Suprapubic skin (tissue), 4 donors: ENCODE measurements around the gene BANP.

ENCODE experiments used
- CTCF ChIP-seq, 2 donors: fragments of 200-600 bp in 1 of 2; fragments of 450-650 bp in 1 of 2; sonication (generic) in 1 of 2; IDR thresholded peaks; one replicate each; pipeline ENCODE4 v1.5.1; 2016 to 2019; ENCODE audit warnings: antibody characterized with exemption in 2 of 2, mild to moderate bottlenecking in 1 of 2, moderate library complexity in 1 of 2
- EP300 ChIP-seq: sonication (generic); formaldehyde crosslinking; IDR thresholded peaks from one replicate; pipeline ENCODE4 v1.6.1; 2017; ENCODE audit warnings: antibody characterized with exemption
- POLR2A ChIP-seq, 2 donors: fragments of 450-650 bp; IDR thresholded peaks; one replicate each; pipeline ENCODE4 v1.6.1; 2017; ENCODE audit warnings: antibody characterized with exemption in 2 of 2, mild to moderate bottlenecking in 2 of 2, moderate library complexity in 2 of 2
- POLR2AphosphoS5 ChIP-seq, 3 donors: sonication (generic); formaldehyde crosslinking; IDR thresholded peaks; one replicate each; pipeline ENCODE4 v1.6.1; 2017; ENCODE audit warnings: antibody characterized with exemption in 3 of 3

DNA sequence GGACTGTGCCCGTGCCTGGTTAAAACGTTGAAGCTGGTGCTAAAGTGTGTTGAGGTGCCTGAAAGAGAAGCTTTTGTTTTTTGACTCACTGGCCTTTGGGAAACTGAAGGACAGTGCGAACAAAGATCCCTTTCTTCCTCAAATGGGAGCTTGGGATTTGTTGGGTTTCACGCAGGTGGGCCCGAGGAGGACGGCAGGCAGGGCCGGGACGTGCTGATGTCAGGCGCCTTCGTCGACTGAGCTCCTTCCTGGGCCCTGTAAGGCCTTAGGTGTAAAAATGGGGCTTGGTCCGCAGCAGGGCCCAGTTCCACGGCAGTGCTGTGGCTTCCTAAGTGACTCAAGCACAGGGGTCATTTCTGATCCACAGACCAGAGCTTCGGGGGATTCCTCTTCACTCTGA lies 106.9 kb downstream of the BANP start:
- TF ChIP-seq CTCF (IDR thresholded peaks at IDR 0.05) = no peak
- no peak for TF ChIP-seq POLR2AphosphoS5 (IDR thresholded peaks at IDR 0.05)
- TF ChIP-seq EP300 = no peak
- no peak for TF ChIP-seq POLR2A (IDR thresholded peaks at IDR 0.05)
